Right renal pelvis (tissue), 4 donors: ENCODE results near the gene PIK3C3. TPM values are rescaled to one million over a fixed set of nuclear protein-coding genes. Genes with fewer than 3 reads are reported as not detected.

ENCODE experiments used
- DNase-seq, 4 donors: peaks; one replicate each; pipeline ENCODE4 v3.0.0-alpha.2; 2013; ENCODE audit warnings: low read depth in 4 of 4, low spot score in 3 of 4, missing footprints in 1 of 4
- polyA plus RNA-seq, 4 donors: library from polyadenylated mRNA; unstranded; fragments of 120-200 nt; gene quantifications; one replicate each; pipeline ENCODE4 v1.2.1, GENCODE V29; 2013; ENCODE audit not compliant: insufficient read length in 4 of 4

PIK3C3 gene
- polyA plus RNA-seq: 10 to 100 TPM; 66.2 to 86.8 (median 78.4) TPM

DNA sequence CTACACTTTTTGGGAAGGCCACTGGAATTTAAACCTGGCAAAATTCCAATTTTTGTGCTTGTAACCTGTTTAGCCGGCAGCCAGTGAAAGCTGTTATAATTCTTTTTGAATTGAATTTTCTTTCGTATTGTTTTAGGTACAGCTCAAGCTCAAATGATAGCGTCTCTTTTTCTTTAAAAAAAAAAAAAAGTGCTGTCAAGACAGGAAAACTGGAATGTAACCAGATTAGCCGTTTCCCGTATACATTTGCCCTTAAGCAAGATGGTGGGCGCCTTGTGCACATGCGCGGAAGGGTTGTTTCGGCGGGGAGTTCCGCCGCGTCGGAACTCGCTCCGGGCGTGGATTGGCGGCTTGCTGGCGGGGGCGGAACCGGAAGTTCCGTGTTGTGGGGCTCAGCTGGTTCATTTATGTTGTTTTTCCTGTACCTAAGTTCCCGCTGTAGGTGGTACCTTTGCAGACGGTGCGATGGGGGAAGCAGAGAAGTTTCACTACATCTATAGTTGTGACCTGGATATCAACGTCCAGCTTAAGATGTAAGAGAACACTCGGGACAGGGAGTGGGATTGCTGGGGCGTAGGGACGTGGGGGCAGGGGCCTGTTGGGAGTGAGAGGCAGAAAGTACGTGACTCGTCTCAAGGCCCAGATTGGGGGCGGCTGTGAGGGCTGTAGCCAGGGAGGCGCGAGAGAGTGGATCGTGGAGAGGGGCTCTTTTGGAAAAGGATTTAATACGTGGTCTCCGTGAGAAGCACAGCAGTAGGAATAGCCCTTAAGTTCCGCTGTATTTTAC is at the start of gene PIK3C3:
Gene PIK3C3 (plus strand): TSS at position 408 of the 787 bp plus-strand sequence. CDS start 58 bp downstream, at position 466.
- DNase-seq: peak; percentile 93 to 96 (median 94)

GRCh38 chr18:41905786-41906527 is 49.1 kb upstream of the PIK3C3 start:
- DNase-seq: no peak

GRCh38 chr18:41906528-41907146 is 48.4 kb upstream of the PIK3C3 start:
- DNase-seq: peak in 3 of 4 donors; percentile 23 to 38 (median 28)

DNA sequence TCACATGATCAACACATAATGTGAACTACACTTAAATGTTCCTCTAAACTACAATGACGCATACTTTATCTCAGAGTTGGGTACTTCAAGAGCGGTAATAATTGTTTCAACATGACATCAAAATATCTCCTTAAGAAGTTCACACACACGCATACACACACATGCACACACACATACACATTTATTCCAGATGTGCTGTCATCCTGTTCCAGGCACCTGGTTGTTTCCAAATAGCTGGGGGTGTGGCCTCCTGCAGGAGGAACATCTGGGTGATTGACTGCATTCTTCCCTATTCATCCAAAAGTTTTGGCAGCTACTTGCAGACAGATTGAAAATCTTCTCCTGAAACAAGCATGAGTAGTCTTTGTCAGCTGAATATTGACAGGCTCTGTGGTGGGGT is 37.9 kb upstream of the PIK3C3 start:
- no peak for DNase-seq

GRCh38 chr18:41921770-41922169 is 33.3 kb upstream of the PIK3C3 start:
- DNase-seq: no peak

GRCh38 chr18:41922176-41922575 is 32.9 kb upstream of the PIK3C3 start:
- DNase-seq: peak in 1 of 4 donors; percentile 12

DNA sequence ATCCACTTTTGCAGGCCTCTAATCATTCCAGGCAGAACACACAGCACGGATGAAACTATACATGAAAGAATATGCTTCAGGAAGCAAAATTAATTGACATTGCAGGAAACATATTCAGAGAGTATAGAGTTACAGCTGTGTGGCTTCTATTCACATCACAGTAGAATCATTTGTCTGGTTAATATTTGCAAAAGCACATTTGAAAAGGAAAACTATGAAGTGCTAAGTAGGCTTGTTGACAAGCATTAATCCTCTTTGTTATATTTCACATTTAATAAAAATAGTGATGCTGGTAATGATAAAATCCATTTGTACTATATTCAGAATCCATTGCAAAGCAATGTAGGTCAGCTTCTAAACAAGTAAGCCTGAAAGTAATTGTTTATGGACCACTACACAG is 32.2 kb upstream of the PIK3C3 start:
- DNase-seq: no peak

DNA sequence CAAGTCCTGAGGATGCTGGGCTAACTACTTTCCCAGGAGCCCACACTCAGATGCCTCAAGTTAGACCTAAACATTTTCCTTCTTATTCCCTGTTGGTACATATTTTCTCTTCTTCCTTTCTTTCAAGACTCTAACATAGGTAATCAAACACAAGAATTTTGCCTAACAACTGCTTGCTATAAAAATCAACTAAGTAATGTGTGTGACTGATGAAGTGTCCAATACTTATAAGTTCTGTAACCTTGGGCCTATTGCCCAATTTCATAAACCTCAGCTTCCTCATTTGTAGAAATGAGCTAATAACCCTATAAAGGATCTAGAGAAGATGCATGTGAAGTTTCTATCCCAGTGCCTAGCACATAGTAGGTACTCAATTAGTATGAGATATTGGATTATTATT is 31.6 kb upstream of the PIK3C3 start:
- DNase-seq: no peak

DNA sequence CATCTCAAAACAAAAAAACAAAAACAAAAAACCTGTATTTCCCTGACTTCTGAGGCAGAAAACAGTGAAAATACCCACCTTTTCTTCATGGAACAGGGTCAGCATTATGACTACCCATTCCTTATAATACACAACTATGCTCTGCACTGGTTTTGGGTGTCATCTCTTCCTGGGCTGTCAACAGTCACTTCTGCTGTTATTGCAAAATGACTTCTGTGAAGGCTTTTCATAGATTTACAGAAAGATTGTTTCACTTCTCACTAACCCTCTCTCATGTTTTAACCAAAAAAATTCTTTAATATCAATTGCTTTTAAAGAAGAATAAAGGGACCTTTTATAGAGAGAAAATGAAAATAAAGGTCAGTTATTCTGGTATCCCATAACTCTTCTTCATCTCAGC is 26.5 kb upstream of the PIK3C3 start:
- DNase-seq: no peak

DNA sequence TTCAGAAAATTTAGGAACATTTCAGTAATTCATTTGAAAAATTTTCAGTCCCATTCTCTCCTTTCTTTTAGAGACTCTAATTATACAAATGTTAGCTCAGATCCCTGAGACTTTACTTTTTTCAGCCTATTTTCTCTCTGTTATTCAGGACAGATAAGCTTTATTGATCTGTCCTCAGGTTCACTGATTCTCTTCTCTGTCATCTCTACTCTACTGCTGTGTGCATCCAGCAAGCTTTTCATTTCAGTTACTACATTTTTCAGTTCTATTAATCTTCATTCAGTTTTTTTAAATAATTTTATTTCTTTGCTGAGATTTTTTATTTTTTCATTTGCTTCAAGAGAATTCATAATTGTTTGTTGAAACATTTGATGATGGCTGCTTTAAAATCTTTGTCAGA is 22.1 kb upstream of the PIK3C3 start:
- DNase-seq: no peak

DNA sequence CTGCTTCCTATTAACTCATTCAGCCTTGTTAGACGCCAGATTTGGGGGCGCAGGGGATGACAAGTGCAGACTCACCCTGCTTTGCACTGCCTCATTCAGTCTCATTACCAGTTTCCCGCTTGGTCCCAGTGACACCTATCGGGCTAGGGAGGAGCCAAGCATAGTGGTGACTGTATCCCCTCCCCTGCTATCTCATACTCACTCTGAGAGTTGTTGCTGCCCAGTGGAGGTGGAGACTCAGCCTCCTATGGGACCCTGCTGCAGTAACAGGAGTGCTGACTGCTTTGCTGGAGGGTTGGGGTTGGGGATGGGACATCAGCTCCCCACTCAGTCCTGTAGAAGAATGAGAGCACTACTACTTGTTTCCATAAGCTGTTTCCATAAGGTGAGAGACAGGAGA is 21.3 kb upstream of the PIK3C3 start:
- no peak for DNase-seq

GRCh38 chr18:41936471-41937134 is 18.4 kb upstream of the PIK3C3 start:
- no peak for DNase-seq

GRCh38 chr18:41938445-41938844 is 16.6 kb upstream of the PIK3C3 start:
- DNase-seq: no peak

- DNase-seq: no peak
Observed at GRCh38 chr18:41939326-41939725, 15.7 kb upstream of the PIK3C3 start.

- DNase-seq: no peak
Observed at GRCh38 chr18:41940506-41941215, 14.4 kb upstream of the PIK3C3 start.

GRCh38 chr18:41942254-41942653 is 12.8 kb upstream of the PIK3C3 start:
- DNase-seq: no peak

GRCh38 chr18:41948544-41949110 is 6.4 kb upstream of the PIK3C3 start:
- DNase-seq: no peak

DNA sequence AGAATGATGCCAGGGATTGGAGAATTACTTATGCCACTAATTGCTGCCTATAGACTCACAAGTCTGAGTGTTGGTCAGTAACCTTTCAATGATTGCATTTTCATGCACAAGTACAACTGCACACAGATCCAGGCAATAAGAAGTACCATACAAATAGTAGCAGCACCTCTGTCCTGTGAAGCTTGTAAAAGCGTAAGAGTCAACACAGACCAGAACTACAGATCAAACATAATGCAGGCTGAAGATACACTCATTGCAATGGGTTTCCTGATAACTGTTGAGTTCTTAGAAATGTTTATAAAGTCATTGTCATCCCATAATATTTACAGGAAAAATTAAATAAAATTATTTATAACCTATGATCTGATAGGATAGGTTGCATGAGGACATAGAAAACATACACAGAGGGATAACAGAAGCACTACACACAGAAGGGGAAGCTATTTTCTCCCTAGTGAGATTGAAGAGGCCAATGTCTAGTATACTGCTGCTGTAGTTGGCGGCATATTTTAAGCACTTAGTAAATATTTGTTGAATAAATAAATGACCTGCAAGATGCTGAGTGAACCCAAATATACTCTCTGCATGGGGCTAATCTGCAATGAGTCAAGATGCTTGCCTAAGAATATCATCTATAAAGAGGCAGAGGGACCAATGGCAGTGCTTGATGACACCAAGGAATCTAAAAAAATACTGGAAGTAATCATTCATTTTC is 5.7 kb upstream of the PIK3C3 start:
- no peak for DNase-seq

DNA sequence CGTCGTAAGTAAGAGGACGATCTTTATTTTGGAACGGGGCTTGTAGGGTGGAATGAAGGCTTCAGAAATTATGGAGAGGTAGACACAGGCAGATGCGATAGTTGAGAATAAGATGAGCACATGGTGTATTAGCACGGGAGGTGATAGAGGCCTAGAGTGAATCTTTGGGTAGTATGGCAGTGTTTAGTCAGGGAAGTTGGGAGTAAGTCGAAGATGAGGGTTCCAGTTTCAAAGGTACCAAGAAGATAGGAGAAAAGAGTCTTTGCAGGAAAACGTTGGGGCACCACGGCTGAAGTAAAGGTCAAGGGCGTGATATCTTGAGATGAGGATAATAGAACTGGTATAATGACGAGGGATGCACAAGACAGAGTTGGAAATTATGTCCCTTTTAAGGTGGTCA is 654 bp downstream of the PIK3C3 start:
- DNase-seq: no peak
